Left cardiac atrium (tissue), 4 donors: ENCODE data around the gene ANXA7. TPM values are rescaled to one million over a fixed set of nuclear protein-coding genes. Genes with fewer than 3 reads are reported as not detected.
"Not testable (repeated sequence)": the region's sequence is repeated elsewhere in the genome, so short reads cannot be mapped to it uniquely, and the experiment has no call there.

Experiments used
- ATAC-seq, 2 donors: fragments of 200-7000 bp; cut with Tn5 transposase; one replicate each; pipeline ENCODE4 v1.9.1; 2020; ENCODE audit warnings: mild to moderate bottlenecking in 2 of 2, moderate library complexity in 2 of 2
- DNase-seq: peaks from one replicate; pipeline ENCODE4 v3.0.0-alpha.2; 2020
- intact Hi-C, 2 donors: fragments of 100-400 bp; cut with DNase I; formaldehyde crosslinking; loops; one replicate each; pipeline versions ENCODE4 v1.14.1 to v1.15.1; 2022 to 2023
- total RNA-seq, 2 donors: library from RNA; stranded (reverse); fragmentation: NEBNext Ultra II Directional; extraction: Animal tissue kit (Norgen Biotek cat#: 25700); gene quantifications; one replicate each; pipeline ENCODE4 v1.2.1, GENCODE V29; 2021
- donor health status: DM: no; HTN: yes; CAD: no.
- donor health status: DM: no; HTN: yes; CAD: no; lungs with severe emphysema.
- donor health status: DM: yes; HTN: yes; CAD: no.
- donor health status: Dilated cardiomyopathy.

The ANXA7 gene
- total RNA-seq, 2 donors from 2014 or later, result 97.0 to 116 TPM

- intact Hi-C loops, result no loop called here
- DNase-seq, result peak; percentile 93
- peak; percentile 96 to 98 for ATAC-seq
These were observed 55.3 kb downstream of the ANXA7 start, which contains the start of gene CFAP70 for GRCh38 chr10:73358331-73359279. CFAP70 (minus strand) TSS chr10:73358864; CDS start chr10:73354796, 4,068 bp downstream.

GRCh38 chr10:73357821-73358220 is 56.0 kb downstream of the ANXA7 start:
- DNase-seq (no peak), ATAC-seq (no peak)
- intact Hi-C loops, result no loop called here

- ATAC-seq, result no peak
- intact Hi-C loops, result no loop called here
- DNase-seq, result no peak
These were observed 56.7 kb downstream of the ANXA7 start for GRCh38 chr10:73357166-73357565.

- DNase-seq (no peak), ATAC-seq (no peak)
- intact Hi-C loops, result no loop called here
These were observed 69.6 kb downstream of the ANXA7 start for GRCh38 chr10:73344269-73344668.

GRCh38 chr10:73340121-73340520 is 73.7 kb downstream of the ANXA7 start:
- intact Hi-C loops, result no loop called here
- DNase-seq (no peak), ATAC-seq (no peak)

GRCh38 chr10:73339436-73339835 is 74.4 kb downstream of the ANXA7 start:
- intact Hi-C loops, result no loop called here
- DNase-seq (no peak), ATAC-seq (peak in 1 of 2 donors; percentile 91)

GRCh38 chr10:73338801-73339368 is 75.0 kb downstream of the ANXA7 start:
- no peak for ATAC-seq
- no peak for DNase-seq
- intact Hi-C loops, result no loop called here

GRCh38 chr10:73333202-73333601 is 80.7 kb downstream of the ANXA7 start:
- intact Hi-C loops, result no loop called here
- ATAC-seq, result no peak
- DNase-seq, result no peak

GRCh38 chr10:73332379-73332778 is 81.5 kb downstream of the ANXA7 start:
- ATAC-seq (no peak), DNase-seq (no peak)
- intact Hi-C loops, result no loop called here

- ATAC-seq, intact Hi-C loops, DNase-seq: not testable (repeated sequence)
These were observed 85.3 kb downstream of the ANXA7 start for GRCh38 chr10:73328523-73328922.

- intact Hi-C loops, ATAC-seq, DNase-seq: not testable (repeated sequence)
These were observed 88.6 kb downstream of the ANXA7 start for GRCh38 chr10:73325290-73325689.

Other genes starting within 250 kb of the ANXA7 start
- 10 to 100 TPM; 17.3 to 18.2 TPM for gene ECD, start 246.1 kb downstream of the ANXA7 start, total RNA-seq
- 10 to 100 TPM; 13.6 to 15.3 TPM for gene FAM149B1, start 245.9 kb downstream of the ANXA7 start, total RNA-seq
- 10 to 100 TPM in 1 of 2 donors, 1 to 10 TPM in 1; 8.8 to 11.5 TPM for gene DNAJC9, start 166.8 kb downstream of the ANXA7 start, total RNA-seq
- gene MRPS16, start 161.4 kb downstream of the ANXA7 start, total RNA-seq, result 10 to 100 TPM; 78.8 to 82.1 TPM
- gene CFAP70, start 55.2 kb downstream of the ANXA7 start, total RNA-seq, result 1 to 10 TPM; 1.5 to 1.7 TPM
- 1 to 10 TPM; 1.2 to 2.3 TPM for gene MSS51, start 19.5 kb upstream of the ANXA7 start, total RNA-seq
- 10 to 100 TPM; 44.0 to 45.7 TPM for gene PPP3CB, start 82.0 kb upstream of the ANXA7 start, total RNA-seq
- 10 to 100 TPM; 30.5 to 47.8 TPM for gene USP54, start 177.3 kb upstream of the ANXA7 start, total RNA-seq
- 10 to 100 TPM in 1 of 2 donors, 1 to 10 TPM in 1; 2.1 to 13.1 TPM for gene MYOZ1, start 227.4 kb upstream of the ANXA7 start, total RNA-seq
- gene SYNPO2L, start 242.0 kb upstream of the ANXA7 start, total RNA-seq, result 100 to 1,000 TPM; 165 to 219 TPM